Astrocyte (in vitro differentiated cells and primary cell): ENCODE data around the gene ARMC9. TPM values are rescaled to one million over a fixed set of nuclear protein-coding genes. Genes with fewer than 3 reads are reported as not detected.
"Not testable (repeated sequence)": the region's sequence is repeated elsewhere in the genome, so short reads cannot be mapped to it uniquely, and the experiment has no call there.

Experiments used
- DNase-seq: peaks from one replicate; pipeline ENCODE4 v3.0.0-alpha.2; 2010; ENCODE audit warnings: low read depth
- FAIRE-seq: peaks from 2 replicates; lab custom pipeline; 2011; peaks lifted over from hg19 to GRCh38; lab: Jason Lieb, UNC
- H2AFZ ChIP-seq: 2 replicates; pipeline ENCODE4 v1.6.0; 2012; ENCODE audit warnings: low read depth, low read length, inconsistent platforms
- H3K27ac ChIP-seq: 2 replicates; pipeline ENCODE4 v1.5.1; 2011; ENCODE audit warnings: low read depth, low read length, inconsistent platforms
- H3K27me3 ChIP-seq: 2 replicates; pipeline ENCODE4 v1.6.0; 2011; ENCODE audit warnings: low read length, inconsistent platforms; ENCODE audit not compliant: insufficient read depth
- H3K36me3 ChIP-seq: 2 replicates; pipeline ENCODE4 v1.5.1; 2011; ENCODE audit warnings: low read length, inconsistent platforms; ENCODE audit not compliant: insufficient read depth
- H3K4me1 ChIP-seq: 2 replicates; pipeline ENCODE4 v1.5.1; 2011; ENCODE audit warnings: low read length, inconsistent platforms; ENCODE audit not compliant: insufficient read depth
- H3K4me2 ChIP-seq: 2 replicates; pipeline ENCODE4 v1.6.0; 2012; ENCODE audit warnings: low read length, inconsistent platforms
- H3K4me3 ChIP-seq: 2 replicates; pipeline ENCODE4 v1.5.1; 2011; ENCODE audit warnings: low read depth, mild to moderate bottlenecking, low read length, inconsistent platforms; ENCODE audit not compliant: insufficient read depth
- H3K79me2 ChIP-seq: 2 replicates; pipeline ENCODE4 v1.6.0; 2012; ENCODE audit warnings: mild to moderate bottlenecking, low read length, inconsistent platforms; ENCODE audit not compliant: insufficient read depth
- H3K9ac ChIP-seq: 2 replicates; pipeline ENCODE4 v1.6.0; 2012; ENCODE audit warnings: mild to moderate bottlenecking, low read length, inconsistent platforms
- H3K9me3 ChIP-seq: 2 replicates; pipeline ENCODE4 v1.5.1; 2012; ENCODE audit warnings: low read depth, mild to moderate bottlenecking, low read length, inconsistent platforms; ENCODE audit not compliant: insufficient read depth
- H4K20me1 ChIP-seq: 2 replicates; pipeline ENCODE4 v1.6.0; 2012; ENCODE audit warnings: low read length, inconsistent platforms; ENCODE audit not compliant: insufficient read depth
- H3K27ac Mint-ChIP-seq: one replicate; pipeline ENCODE4 v1.8.0; 2021; ENCODE audit warnings: mild to moderate bottlenecking, mixed read lengths; ENCODE audit not compliant: unreplicated experiment
- H3K27me3 Mint-ChIP-seq: one replicate; pipeline ENCODE4 v1.8.0; 2021; ENCODE audit warnings: low read depth, mixed read lengths; ENCODE audit not compliant: unreplicated experiment
- H3K36me3 Mint-ChIP-seq: one replicate; pipeline ENCODE4 v1.8.0; 2021; ENCODE audit warnings: low read depth, mixed read lengths; ENCODE audit not compliant: unreplicated experiment
- H3K4me1 Mint-ChIP-seq: one replicate; pipeline ENCODE4 v1.8.0; 2021; ENCODE audit warnings: low read depth, mixed read lengths; ENCODE audit not compliant: unreplicated experiment
- H3K4me3 Mint-ChIP-seq: one replicate; pipeline ENCODE4 v1.8.0; 2021; ENCODE audit warnings: mild to moderate bottlenecking, moderate library complexity, mixed read lengths; ENCODE audit not compliant: unreplicated experiment
- H3K9me3 Mint-ChIP-seq: one replicate; pipeline ENCODE4 v1.8.0; 2021; ENCODE audit warnings: mild to moderate bottlenecking, mixed read lengths; ENCODE audit not compliant: unreplicated experiment
- EZH2 ChIP-seq: IDR thresholded peaks from 2 replicates; pipeline ENCODE4 v1.6.1; 2012; ENCODE audit warnings: mild to moderate bottlenecking, low read length, inconsistent platforms; ENCODE audit not compliant: insufficient read depth
- total RNA-seq: library from RNA; stranded (reverse); gene quantifications from 2 replicates; pipeline ENCODE4 v1.2.1, GENCODE V29; 2021
- TF ChIP-seq, protein P1 (sequence below): IDR thresholded peaks from 2 replicates; pipeline ENCODE4 v1.5.1; 2011; ENCODE audit warnings: low read depth, mild to moderate bottlenecking, inconsistent platforms, low read length, moderate library complexity; ENCODE audit not compliant: insufficient read depth

The ARMC9 gene
- total RNA-seq, 1 donor from 2014 or later, result 52.4 TPM

- Mint-ChIP-seq H3K4me1 (peaks cover 6% of the 10 kb centered on the region), H3K27me3 (peaks cover 18% of the 10 kb centered on the region), H3K4me3 (no peak overlapping the region), H3K36me3 (peaks cover 4% of the 10 kb centered on the region), H3K9me3 (no peaks in the 10 kb centered on the region), H3K27ac (no peak overlapping the region)
- no peak overlapping the region for H3K27ac ChIP-seq
- no peak overlapping the region for H3K9ac ChIP-seq
- H2AFZ ChIP-seq, result no peak overlapping the region
- no peaks in the 10 kb centered on the region for H3K36me3 ChIP-seq
- H3K4me1 ChIP-seq, result peaks cover 1% of the 10 kb centered on the region
- FAIRE-seq, result no peak
- H3K4me3 ChIP-seq, result no peak overlapping the region
- no peak overlapping the region for H3K4me2 ChIP-seq
- H3K9me3 ChIP-seq, result no peaks in the 10 kb centered on the region
- H3K79me2 ChIP-seq, result no peaks in the 10 kb centered on the region
- no peaks in the 10 kb centered on the region for H4K20me1 ChIP-seq
- H3K27me3 ChIP-seq, result no peaks in the 10 kb centered on the region
- DNase-seq, result no peak
- TF ChIP-seq EZH2, result no peak
- TF ChIP-seq, protein P1, sequence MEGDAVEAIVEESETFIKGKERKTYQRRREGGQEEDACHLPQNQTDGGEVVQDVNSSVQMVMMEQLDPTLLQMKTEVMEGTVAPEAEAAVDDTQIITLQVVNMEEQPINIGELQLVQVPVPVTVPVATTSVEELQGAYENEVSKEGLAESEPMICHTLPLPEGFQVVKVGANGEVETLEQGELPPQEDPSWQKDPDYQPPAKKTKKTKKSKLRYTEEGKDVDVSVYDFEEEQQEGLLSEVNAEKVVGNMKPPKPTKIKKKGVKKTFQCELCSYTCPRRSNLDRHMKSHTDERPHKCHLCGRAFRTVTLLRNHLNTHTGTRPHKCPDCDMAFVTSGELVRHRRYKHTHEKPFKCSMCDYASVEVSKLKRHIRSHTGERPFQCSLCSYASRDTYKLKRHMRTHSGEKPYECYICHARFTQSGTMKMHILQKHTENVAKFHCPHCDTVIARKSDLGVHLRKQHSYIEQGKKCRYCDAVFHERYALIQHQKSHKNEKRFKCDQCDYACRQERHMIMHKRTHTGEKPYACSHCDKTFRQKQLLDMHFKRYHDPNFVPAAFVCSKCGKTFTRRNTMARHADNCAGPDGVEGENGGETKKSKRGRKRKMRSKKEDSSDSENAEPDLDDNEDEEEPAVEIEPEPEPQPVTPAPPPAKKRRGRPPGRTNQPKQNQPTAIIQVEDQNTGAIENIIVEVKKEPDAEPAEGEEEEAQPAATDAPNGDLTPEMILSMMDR, result no peak
These were observed 174.8 kb downstream of the ARMC9 start for GRCh38 chr2:231373184-231373583.

GRCh38 chr2:231373786-231374349 lies 175.4 kb downstream of the ARMC9 start:
- H3K9me3 ChIP-seq, result no peaks in the 10 kb centered on the region
- H3K9ac ChIP-seq, result no peak overlapping the region
- H3K4me3 Mint-ChIP-seq, result no peak overlapping the region
- H3K4me1 Mint-ChIP-seq, result peaks cover 10% of the 10 kb centered on the region
- H3K79me2 ChIP-seq, result no peaks in the 10 kb centered on the region
- no peaks in the 10 kb centered on the region for H3K9me3 Mint-ChIP-seq
- no peak overlapping the region for H2AFZ ChIP-seq
- TF ChIP-seq, protein P1, result no peak
- TF ChIP-seq EZH2, result no peak
- H3K36me3 Mint-ChIP-seq, result peaks cover 4% of the 10 kb centered on the region
- peaks cover 18% of the 10 kb centered on the region for H3K27me3 Mint-ChIP-seq
- no peaks in the 10 kb centered on the region for H3K27me3 ChIP-seq
- no peaks in the 10 kb centered on the region for H3K36me3 ChIP-seq
- H3K4me2 ChIP-seq, result no peak overlapping the region
- H3K4me1 ChIP-seq, result peaks cover 4% of the 10 kb centered on the region
- no peak for DNase-seq
- H3K27ac ChIP-seq, result no peak overlapping the region
- no peak overlapping the region for H3K27ac Mint-ChIP-seq
- H3K4me3 ChIP-seq, result no peak overlapping the region
- FAIRE-seq, result no peak
- no peaks in the 10 kb centered on the region for H4K20me1 ChIP-seq

DNA sequence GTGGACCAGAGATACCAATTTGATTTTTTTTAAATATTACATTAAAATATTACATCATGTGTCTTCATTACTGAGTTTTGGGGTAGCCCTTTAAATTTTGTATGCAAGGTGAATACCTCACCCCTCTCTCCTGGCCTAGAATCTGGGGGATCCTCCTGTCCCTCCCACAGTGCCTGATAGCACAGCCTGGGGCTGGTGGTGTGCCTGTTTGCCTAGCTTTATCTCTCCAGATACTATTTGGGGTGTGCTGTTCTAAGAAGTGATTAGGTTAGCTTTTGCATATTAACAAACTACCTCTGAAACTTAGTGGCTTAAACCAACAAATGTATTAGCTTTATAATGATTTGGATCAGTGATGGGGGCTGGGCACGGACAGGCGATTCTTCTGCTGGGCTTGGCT lies 176.3 kb downstream of the ARMC9 start:
- peaks cover 18% of the 10 kb centered on the region for H3K27me3 Mint-ChIP-seq
- H3K4me3 Mint-ChIP-seq, result no peak overlapping the region
- Histone ChIP-seq H3K4me1 (peaks cover 4% of the 10 kb centered on the region), H2AFZ (no peak overlapping the region), H3K4me3 (no peak overlapping the region), H3K9me3 (no peaks in the 10 kb centered on the region), H4K20me1 (no peaks in the 10 kb centered on the region), H3K27ac (no peak overlapping the region), H3K27me3 (no peaks in the 10 kb centered on the region), H3K79me2 (no peaks in the 10 kb centered on the region), H3K9ac (no peak overlapping the region), H3K36me3 (no peaks in the 10 kb centered on the region), H3K4me2 (no peak overlapping the region)
- no peak for DNase-seq
- H3K4me1 Mint-ChIP-seq, result peaks cover 12% of the 10 kb centered on the region
- TF ChIP-seq, protein P1, result no peak
- no peak for TF ChIP-seq EZH2
- H3K9me3 Mint-ChIP-seq, result no peaks in the 10 kb centered on the region
- no peak for FAIRE-seq
- H3K27ac Mint-ChIP-seq, result no peak overlapping the region
- H3K36me3 Mint-ChIP-seq, result peaks cover 4% of the 10 kb centered on the region

DNA sequence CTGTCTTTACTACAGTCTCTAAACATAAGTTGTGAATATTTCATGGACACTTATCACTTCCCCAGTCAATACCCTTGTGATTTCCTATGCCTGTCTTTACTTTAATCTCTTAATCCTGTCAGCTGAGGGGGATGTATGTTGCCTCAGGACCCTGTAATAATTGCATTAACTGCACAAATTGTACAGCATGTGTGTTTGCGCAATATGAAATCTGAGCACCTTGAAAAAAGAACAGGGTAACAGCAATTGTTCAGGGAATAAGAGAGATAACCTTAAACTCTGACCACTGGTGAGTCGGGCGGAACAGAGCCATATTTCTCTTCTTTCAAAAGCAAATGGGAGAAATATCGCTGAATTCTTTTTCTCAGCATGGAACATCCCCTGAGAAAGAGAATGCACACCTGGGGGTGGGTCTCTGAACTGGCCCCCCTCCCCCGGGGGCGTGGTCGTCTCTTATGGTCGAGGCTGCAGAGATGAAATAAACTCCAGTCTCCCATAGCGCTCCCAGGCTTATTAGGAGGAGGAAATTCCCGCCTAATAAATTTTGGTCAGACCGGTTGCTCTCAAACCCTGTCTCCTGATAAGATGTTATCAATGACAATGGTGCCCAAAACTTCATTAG lies 177.7 kb downstream of the ARMC9 start:
- DNase-seq, H3K27ac ChIP-seq, H3K9ac ChIP-seq, H3K4me2 ChIP-seq, H4K20me1 ChIP-seq, FAIRE-seq, H3K27ac Mint-ChIP-seq, H3K4me3 Mint-ChIP-seq, H2AFZ ChIP-seq, H3K4me3 ChIP-seq, H3K79me2 ChIP-seq, H3K27me3 ChIP-seq, H3K36me3 Mint-ChIP-seq, H3K4me1 ChIP-seq, H3K36me3 ChIP-seq, H3K9me3 Mint-ChIP-seq, H3K9me3 ChIP-seq: not testable (repeated sequence)
- Mint-ChIP-seq H3K27me3 (peaks cover 18% of the 10 kb centered on the region), H3K4me1 (peaks cover 12% of the 10 kb centered on the region)
